ENCODE measurements around the gene ORC6. TPM values are rescaled to one million over a fixed set of nuclear protein-coding genes. Genes with fewer than 3 reads are reported as not detected.

The ORC6 gene
- total RNA-seq: 0.94 TPM
- 1.5 TPM for polyA plus RNA-seq (ENCODE audit: insufficient read depth, low read depth, low replicate concordance)
- long read RNA-seq, donor 1, transcript ORC6-201 (7 exons, 1,628 nt): major isoform, 6 of 13 reads
- long read RNA-seq, donor 1, partial matches to known transcripts: 5 of 13 reads
- long read RNA-seq, donor 1, other reads (novel, unspliced or antisense): 0 of 13 reads
- long read RNA-seq, donor 2, partial matches to known transcripts: 0 of 6 reads
- long read RNA-seq, donor 2, other reads (novel, unspliced or antisense): 0 of 6 reads
- long read RNA-seq, donor 3, transcript ORC6-201 (7 exons, 1,628 nt): major isoform, 5 of 10 reads
- long read RNA-seq, donor 3, partial matches to known transcripts: 0 of 10 reads
- long read RNA-seq, donor 3, other reads (novel, unspliced or antisense): 0 of 10 reads
- long read RNA-seq, donor 4, partial matches to known transcripts: 0 of 6 reads
- long read RNA-seq, donor 4, other reads (novel, unspliced or antisense): 0 of 6 reads
- long read RNA-seq, donor 5, partial matches to known transcripts: 0 of 1 reads
- long read RNA-seq, donor 5, other reads (novel, unspliced or antisense): 0 of 1 reads
- long read RNA-seq, donor 6, partial matches to known transcripts: 0 of 1 reads
- long read RNA-seq, donor 6, other reads (novel, unspliced or antisense): 0 of 1 reads
- long read RNA-seq, donor 7, partial matches to known transcripts: 0 of 1 reads
- long read RNA-seq, donor 7, other reads (novel, unspliced or antisense): 0 of 1 reads
- long read RNA-seq, donor 8, partial matches to known transcripts: 0 of 1 reads
- long read RNA-seq, donor 8, other reads (novel, unspliced or antisense): 0 of 1 reads
- long read RNA-seq, donor 9, partial matches to known transcripts: 0 of 2 reads
- long read RNA-seq, donor 9, other reads (novel, unspliced or antisense): 0 of 2 reads
- long read RNA-seq, donor 10, partial matches to known transcripts: 0 of 4 reads
- long read RNA-seq, donor 10, other reads (novel, unspliced or antisense): 0 of 4 reads

GRCh38 chr16:46689365-46690280, at the start of gene ORC6:
ORC6 (plus strand) TSS chr16:46689659; CDS start chr16:46689706, 47 bp downstream.
- Histone ChIP-seq H3K27ac (ENCODE audit: low read depth in 2 of 2, low read length in 2 of 2) (peak within 1 kb of the TSS; percentile 97 to 98), H3K27me3 (ENCODE audit: control insufficient read depth, insufficient read depth, low read length) (no peaks in the 10 kb centered on the region), H3K4me3 (ENCODE audit: low read length in 3 of 3) (peak within 1 kb of the TSS; percentile 79 to 100 (median 92)), H3K4me1 (ENCODE audit: control insufficient read depth in 2 of 3, insufficient read depth in 2 of 3, low read depth in 1 of 3, low read length in 3 of 3) (peaks cover 5 to 14% (median 9%) of the 10 kb centered on the region in 3 donors), H3K9me3 (ENCODE audit: control insufficient read depth in 2 of 3, insufficient read depth in 1 of 3, low read length in 3 of 3) (no peaks in the 10 kb centered on the region), H3K36me3 (ENCODE audit: control insufficient read depth in 2 of 3, insufficient read depth in 3 of 3, low read length in 3 of 3) (no peaks in the 10 kb centered on the region), H3K9ac (ENCODE audit: low read length in 3 of 3) (peak within 1 kb of the TSS; percentile 56 to 100 (median 79))
- DNase-seq (peak; percentile 97 to 99 (median 98)), FAIRE-seq (peak; percentile 21)
- intact Hi-C loops (cut with DNase I): no loop called here
- TF ChIP-seq CTCF (IDR thresholded peaks at IDR 0.05; ENCODE audit: borderline replicate concordance, extremely low read depth, insufficient read depth): peak; percentile 22

- H3K4me1 ChIP-seq (ENCODE audit: control insufficient read depth in 2 of 3, insufficient read depth in 2 of 3, low read depth in 1 of 3, low read length in 3 of 3): no peaks in the 10 kb centered on the region
- FAIRE-seq: no peak
- no peaks in the 10 kb centered on the region for H3K36me3 ChIP-seq (ENCODE audit: control insufficient read depth in 2 of 3, insufficient read depth in 3 of 3, low read length in 3 of 3)
- H3K27ac ChIP-seq (ENCODE audit: low read depth in 2 of 2, low read length in 2 of 2): no peak overlapping the region
- no peaks in the 10 kb centered on the region for H3K9me3 ChIP-seq (ENCODE audit: control insufficient read depth in 2 of 3, insufficient read depth in 1 of 3, low read length in 3 of 3)
- no peak for TF ChIP-seq CTCF (IDR thresholded peaks at IDR 0.05; ENCODE audit: borderline replicate concordance, extremely low read depth, insufficient read depth)
- no peak overlapping the region for H3K9ac ChIP-seq (ENCODE audit: low read length in 3 of 3)
- H3K27me3 ChIP-seq (ENCODE audit: control insufficient read depth, insufficient read depth, low read length): no peaks in the 10 kb centered on the region
- intact Hi-C loops (cut with DNase I): no loop called here
- H3K4me3 ChIP-seq (ENCODE audit: low read length in 3 of 3): no peak overlapping the region
- DNase-seq: no peak
These were observed 40.8 kb upstream of the ORC6 start for GRCh38 chr16:46648656-46649055.

GRCh38 chr16:46649588-46650253, 39.7 kb upstream of the ORC6 start:
- H3K36me3 ChIP-seq (ENCODE audit: control insufficient read depth in 2 of 3, insufficient read depth in 3 of 3, low read length in 3 of 3): no peaks in the 10 kb centered on the region
- no peak for DNase-seq
- H3K4me1 ChIP-seq (ENCODE audit: control insufficient read depth in 2 of 3, insufficient read depth in 2 of 3, low read depth in 1 of 3, low read length in 3 of 3): no peaks in the 10 kb centered on the region
- no peak for TF ChIP-seq CTCF (IDR thresholded peaks at IDR 0.05; ENCODE audit: borderline replicate concordance, extremely low read depth, insufficient read depth)
- no peak overlapping the region for H3K27ac ChIP-seq (ENCODE audit: low read depth in 2 of 2, low read length in 2 of 2)
- no peak overlapping the region for H3K9ac ChIP-seq (ENCODE audit: low read length in 3 of 3)
- intact Hi-C loops (cut with DNase I): no loop called here
- no peak overlapping the region for H3K4me3 ChIP-seq (ENCODE audit: low read length in 3 of 3)
- no peaks in the 10 kb centered on the region for H3K9me3 ChIP-seq (ENCODE audit: control insufficient read depth in 2 of 3, insufficient read depth in 1 of 3, low read length in 3 of 3)
- no peaks in the 10 kb centered on the region for H3K27me3 ChIP-seq (ENCODE audit: control insufficient read depth, insufficient read depth, low read length)
- FAIRE-seq: no peak
